A549 treated with GW870086 at 1 μM for 4 hours (cell line): ENCODE measurements around the gene MYOCOS. TPM values are rescaled to one million over a fixed set of nuclear protein-coding genes. Genes with fewer than 3 reads are reported as not detected.

Experiments used
- total RNA-seq: library from RNA; stranded (reverse); fragments of 200-300 nt; extraction: Qiagen RNA extraction; gene quantifications from 5 replicates; pipeline ENCODE4 v1.2.3, GENCODE V29; 2022; ENCODE audit warnings: low read depth

The MYOCOS gene, protein sequence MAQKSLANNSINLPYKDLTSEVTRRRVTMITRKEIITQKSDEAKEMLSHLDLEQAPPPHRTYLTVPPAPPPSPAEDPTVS
- not detected in 5 replicates for total RNA-seq

DNA sequence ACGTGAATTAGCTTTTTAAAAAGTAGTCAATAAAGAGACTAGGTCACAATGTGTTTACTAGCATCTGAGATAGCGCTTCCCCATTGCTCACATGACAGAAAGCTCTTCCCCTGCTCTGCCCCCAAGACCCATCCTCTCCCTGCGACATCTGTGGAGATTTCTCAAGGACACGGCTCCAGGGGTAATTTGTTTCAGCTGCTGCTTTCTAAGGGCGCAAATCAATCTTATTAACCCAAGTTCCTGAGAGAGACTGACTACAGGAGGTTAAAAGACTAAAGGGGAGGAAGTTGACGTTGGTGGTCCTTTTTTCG is at the start of gene MYOCOS:
Gene MYOCOS, plus strand, starts transcription at position 92 of the 311 bp plus-strand sequence. CDS start 1,641 bp downstream, outside the sequence.

DNA sequence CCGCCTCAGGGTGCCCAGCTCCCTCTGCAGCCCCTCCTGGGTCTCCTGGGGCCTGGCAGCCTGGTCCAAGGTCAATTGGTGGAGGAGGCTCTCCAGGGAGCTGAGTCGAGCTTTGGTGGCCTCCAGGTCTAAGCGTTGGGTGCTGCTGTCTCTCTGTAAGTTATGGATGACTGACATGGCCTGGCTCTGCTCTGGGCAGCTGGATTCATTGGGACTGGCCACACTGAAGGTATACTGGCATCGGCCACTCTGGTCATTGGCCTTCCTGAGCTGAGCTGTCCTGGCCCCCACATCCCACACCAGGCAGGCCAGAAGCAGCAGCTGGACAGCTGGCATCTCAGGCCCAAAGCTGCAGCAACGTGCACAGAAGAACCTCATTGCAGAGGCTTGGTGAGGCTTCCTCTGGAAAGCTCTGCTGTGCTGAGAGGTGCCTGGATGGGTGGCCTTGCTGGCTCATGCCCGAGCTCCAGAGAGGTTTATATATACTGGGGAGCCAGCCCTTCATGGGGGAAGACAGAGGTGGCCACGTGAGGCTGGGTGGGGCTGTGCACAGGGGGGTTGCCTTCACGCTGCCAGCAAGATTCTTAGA is 30.3 kb downstream of the MYOCOS start, which contains the start of gene MYOC:
Gene MYOC, minus strand, starts transcription at position 455 of the 589 bp plus-strand sequence. Its CDS starts 77 bp downstream, at position 378.

Other genes starting within 250 kb of the MYOCOS start
- 55.4 to 77.9 TPM (median 74.1 TPM) in 5 replicates for gene PRRC2C, start 136.7 kb upstream of the MYOCOS start, total RNA-seq
- gene MYOC, start 30.4 kb downstream of the MYOCOS start, total RNA-seq, result not detected in 5 replicates
- 3.3 to 5.1 TPM (median 4.1 TPM) in 5 replicates for gene VAMP4, start 119.8 kb downstream of the MYOCOS start, total RNA-seq
- gene METTL13, start 159.4 kb downstream of the MYOCOS start, total RNA-seq, result 38.4 to 45.9 TPM (median 45.1 TPM) in 5 replicates
- gene DNM3, start 219.3 kb downstream of the MYOCOS start, total RNA-seq, result 0.27 to 0.80 TPM (median 0.62 TPM) in 5 replicates